ENCODE data around the gene EEF1A2.

DNA sequence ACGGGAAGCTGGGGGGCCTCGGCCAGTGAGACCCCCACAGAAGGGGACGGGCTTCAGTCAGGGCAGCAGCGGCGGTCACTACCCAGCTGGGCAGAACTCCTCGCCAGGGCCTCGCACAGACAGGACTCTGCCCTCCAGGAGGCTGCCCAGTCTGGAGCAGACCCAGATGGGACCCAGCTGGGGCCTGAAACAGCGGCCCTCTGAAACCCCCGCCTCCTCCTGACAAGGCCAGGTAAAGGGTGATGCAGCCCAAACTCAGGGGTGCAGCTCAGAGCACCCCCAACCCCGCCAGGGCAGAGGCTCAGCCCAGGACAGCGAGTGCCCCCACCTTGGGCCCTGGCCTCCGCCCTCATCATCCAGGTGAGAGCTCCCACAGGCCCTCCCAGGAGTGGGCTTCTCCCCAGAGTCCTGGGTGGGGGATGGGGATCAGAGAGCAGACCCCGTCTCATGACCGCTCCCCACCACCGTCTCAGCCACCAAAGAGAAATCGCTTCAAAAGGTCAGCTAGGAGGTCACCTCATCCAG lies 2.2 kb downstream of the EEF1A2 start:
- TF ChIP-seq, protein P1, sequence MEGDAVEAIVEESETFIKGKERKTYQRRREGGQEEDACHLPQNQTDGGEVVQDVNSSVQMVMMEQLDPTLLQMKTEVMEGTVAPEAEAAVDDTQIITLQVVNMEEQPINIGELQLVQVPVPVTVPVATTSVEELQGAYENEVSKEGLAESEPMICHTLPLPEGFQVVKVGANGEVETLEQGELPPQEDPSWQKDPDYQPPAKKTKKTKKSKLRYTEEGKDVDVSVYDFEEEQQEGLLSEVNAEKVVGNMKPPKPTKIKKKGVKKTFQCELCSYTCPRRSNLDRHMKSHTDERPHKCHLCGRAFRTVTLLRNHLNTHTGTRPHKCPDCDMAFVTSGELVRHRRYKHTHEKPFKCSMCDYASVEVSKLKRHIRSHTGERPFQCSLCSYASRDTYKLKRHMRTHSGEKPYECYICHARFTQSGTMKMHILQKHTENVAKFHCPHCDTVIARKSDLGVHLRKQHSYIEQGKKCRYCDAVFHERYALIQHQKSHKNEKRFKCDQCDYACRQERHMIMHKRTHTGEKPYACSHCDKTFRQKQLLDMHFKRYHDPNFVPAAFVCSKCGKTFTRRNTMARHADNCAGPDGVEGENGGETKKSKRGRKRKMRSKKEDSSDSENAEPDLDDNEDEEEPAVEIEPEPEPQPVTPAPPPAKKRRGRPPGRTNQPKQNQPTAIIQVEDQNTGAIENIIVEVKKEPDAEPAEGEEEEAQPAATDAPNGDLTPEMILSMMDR (IDR thresholded peaks at IDR 0.05): no peak
- no peak for TF ChIP-seq POLR2A (IDR thresholded peaks at IDR 0.05)

Data from uterus (tissue), 2 donors.